NOMO-1 (cell line): ENCODE results near the gene BTBD10.
"Not testable (repeated sequence)": the region's sequence is repeated elsewhere in the genome, so short reads cannot be mapped to it uniquely, and the experiment has no call there.

Experiments used
- DNase-seq, 2 experiments: peaks; one replicate each; lab custom pipeline; 2025; ENCODE audit not compliant: unreplicated experiment in 2 of 2; lab: John Stamatoyannopoulos, UW

The BTBD10 gene

DNA sequence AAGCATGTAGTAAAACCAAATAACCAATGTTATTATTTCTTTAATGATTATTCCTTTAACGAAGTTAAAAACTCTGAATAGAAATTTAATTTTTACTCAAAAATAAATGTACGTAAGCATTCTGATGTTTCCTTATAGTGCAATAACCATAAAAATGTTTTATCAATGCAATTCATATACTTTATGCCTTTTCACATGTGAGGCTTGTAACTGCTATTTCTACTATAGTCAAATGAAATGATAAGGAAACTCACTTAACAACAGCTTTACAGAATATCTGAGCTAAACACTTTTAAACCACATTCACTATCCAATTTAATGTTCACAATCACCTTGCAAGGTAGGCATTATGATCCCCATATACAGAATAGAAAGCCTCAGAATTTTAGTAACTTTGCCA, 17.4 kb downstream of the BTBD10 start:
- DNase-seq = no peak

- no peak for DNase-seq
Measured at GRCh38 chr11:13440100-13440855, 22.7 kb downstream of the BTBD10 start.

DNA sequence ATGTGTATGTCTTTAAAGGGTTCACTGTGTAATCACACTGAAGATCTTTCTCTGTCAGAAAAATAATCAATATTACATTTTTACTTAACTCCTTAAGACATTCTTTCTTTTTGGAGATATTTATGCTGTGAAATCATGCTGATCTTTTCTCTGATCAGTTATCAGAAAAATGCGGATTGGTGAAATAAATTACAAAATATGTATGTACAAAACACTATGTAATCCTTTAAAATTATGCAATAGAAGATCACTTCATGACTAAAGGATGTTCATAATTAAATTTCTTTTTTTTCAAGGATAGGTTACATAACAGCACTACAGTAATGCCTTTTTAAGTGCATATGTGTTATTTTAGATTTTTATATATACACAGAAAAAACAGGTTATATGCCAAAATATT, 24.7 kb downstream of the BTBD10 start:
- no peak for DNase-seq

DNA sequence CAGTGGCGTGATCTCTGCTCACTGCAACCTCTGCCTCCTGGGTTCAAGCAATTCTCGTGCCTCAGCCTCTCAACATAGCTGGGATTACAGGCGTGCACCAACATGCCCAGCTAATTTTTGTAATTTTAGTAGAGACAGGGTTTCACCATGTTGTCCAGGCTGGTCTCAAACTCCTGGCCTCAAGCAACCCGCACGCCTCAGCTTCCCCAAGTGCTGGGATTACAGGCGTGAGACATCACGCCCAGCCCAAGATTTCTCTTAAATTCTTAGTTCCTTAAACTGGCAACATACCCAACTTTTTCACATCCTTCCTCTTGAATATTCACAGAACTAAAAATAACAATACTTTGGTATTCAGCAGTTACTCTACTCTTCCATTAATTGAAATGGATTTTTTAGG, 26.2 kb downstream of the BTBD10 start:
- not testable (repeated sequence) for DNase-seq

DNA sequence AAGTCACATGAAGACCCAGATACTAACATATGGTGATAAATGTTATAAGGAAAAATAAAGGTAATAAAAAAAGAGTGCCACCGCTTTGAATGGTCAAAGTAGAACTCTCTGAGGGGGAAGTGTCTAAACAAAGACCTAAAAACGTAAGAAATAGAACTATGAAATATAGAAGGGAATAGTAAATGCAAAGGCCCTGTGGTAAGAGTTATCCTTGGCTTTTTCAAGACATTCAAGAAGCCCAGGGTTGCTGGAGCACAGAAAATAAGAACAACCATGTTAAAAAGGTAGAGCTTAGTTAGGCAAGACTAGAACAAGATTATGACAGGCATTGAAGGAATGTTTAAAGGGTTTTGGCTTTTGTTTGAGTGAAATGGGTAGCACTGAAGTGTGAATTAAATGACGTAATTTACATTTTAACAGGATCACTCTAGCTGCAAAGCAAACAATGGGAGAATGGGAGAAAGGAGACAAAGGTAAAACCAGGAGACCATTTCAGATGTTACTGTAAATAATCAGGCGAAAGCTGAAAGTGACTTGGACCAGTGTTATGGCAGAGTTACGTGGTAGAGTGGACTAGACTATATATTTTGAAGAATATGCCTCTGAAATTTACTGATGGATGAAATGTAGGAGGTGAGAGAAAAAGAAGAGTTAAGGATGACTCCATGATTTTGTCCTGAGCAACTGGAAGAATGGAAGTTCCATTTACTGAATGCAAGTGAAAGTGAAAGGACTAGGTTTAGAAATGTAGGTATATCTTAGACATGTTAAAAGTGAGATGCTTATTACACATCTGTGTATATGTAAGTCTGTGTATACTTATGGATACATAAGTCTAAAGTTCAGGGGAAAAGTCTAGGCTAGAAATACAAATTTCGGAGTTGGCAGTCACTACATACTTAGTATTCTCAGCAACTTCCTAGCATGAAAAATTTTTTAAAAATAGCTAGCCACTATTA, 28.5 kb downstream of the BTBD10 start:
- no peak for DNase-seq

- DNase-seq = no peak
Measured at GRCh38 chr11:13433437-13433836, 29.6 kb downstream of the BTBD10 start.

DNA sequence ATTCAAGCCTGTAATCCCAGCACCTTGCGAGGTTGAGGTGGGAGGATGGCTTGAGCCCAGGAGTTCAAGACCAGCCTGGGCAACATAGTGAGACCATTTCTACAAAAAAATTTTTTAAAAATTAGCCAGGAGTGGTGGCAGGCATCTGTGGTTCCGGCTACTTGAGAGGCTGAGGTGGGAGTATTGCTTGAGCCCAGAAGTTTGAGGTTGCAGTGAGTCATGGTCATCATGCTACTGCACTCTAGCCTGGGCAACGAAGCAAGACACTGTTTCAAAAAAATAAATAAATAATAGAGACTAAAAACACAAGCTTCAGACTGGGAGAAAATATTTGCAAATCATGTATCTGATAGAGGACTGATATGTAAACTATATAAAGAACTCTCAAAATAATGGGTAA, 33.2 kb downstream of the BTBD10 start:
- DNase-seq = no peak

- no peak for DNase-seq
Measured at GRCh38 chr11:13429288-13429687, 33.7 kb downstream of the BTBD10 start.

GRCh38 chr11:13427440-13427839, 35.6 kb downstream of the BTBD10 start:
- no peak for DNase-seq

DNA sequence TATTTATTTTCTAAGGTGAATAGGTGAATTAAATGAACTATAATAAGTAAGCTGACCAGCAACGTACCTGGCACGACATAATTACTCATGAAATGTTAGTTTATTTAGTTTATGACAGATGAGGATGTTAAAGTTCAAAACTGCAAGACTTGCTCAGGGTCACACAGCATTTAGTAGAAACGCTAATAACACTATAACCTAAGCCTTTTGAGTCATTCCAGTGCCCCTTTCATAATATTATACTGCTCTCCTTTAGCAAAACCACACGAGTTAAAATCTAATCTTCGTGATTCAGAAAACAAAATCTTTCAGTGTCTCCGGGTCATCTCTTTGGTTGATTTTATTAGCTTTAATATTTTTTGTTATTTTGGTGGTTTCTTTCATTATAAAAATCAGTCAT, 39.6 kb downstream of the BTBD10 start:
- no peak for DNase-seq

DNA sequence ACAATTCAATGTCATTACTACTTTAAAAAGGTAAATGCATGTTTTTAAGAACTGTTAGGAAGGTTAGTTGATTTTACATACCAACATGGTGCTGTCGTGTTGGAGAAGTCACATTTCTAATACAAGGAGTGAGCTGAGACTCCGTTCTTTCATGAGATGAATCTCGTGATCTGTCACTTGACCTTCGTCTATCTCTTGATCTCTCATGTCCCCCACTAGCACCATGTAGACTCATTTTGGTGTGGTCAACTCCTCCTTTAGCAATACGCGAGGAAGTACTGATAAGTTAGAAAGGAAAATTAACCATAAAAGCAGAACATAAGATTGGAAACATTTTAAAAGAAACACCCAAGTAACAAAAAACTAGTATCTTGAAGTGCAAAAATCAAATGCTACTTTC, 41.5 kb downstream of the BTBD10 start:
- no peak for DNase-seq

DNA sequence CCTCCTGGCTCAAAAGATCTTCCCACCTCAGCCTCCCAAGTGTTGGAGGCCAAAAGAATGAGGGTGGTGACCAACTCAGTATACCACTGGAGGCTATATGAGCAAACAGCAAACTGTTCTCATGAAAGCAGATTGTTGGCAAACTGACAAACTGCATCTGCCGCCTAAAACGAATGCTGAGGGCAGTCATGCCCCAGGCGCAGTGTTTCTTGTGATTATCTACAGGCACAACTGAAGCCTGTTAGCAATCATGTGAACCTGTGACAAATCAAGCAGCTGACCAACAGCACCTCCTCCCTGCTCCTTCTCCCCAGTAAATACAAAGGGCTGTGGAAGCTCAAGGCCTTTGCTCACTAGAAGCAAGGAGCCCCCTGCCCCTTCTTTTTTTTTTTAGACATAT, 47.8 kb downstream of the BTBD10 start:
- no peak for DNase-seq

GRCh38 chr11:13405220-13405619, 57.8 kb downstream of the BTBD10 start:
- DNase-seq = no peak

DNA sequence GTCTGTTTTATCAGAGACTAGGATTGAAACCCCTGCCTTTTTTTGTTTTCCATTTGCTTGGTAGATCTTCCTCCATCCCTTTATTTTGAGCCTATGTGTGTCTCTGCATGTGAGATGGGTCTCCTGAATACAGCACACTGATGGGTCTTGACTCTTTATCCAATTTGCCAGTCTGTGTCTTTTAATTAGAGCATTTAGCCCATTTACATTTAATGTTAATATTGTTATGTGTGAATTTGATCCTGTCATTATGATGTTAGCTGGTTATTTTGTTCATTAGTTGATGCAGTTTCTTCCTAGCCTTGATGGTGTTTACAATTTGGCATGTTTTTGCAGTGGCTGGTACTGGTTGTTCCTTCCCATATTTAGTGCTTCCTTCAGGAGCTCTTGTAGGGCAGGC, 64.7 kb downstream of the BTBD10 start:
- not testable (repeated sequence) for DNase-seq

GRCh38 chr11:13391217-13391616, 71.8 kb downstream of the BTBD10 start:
- no peak for DNase-seq

DNA sequence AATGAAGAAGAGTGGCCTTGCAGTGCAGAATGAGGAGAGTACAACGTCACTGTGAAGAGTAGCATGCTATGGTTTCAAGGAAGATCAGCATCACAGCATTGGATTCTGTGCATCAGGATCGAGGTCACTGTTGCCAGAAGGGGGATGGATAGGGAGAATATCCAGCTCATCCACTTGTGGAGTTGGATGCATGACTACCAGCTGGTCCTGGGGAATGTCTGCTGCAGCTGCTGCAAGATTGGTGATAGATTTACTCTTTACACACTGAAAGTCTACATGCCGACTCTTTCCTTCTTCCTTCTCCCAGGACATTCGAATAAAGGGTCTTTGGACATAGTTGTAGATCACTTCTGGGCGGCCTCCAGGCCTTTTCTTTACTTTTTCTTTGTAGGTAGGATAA, 74.3 kb downstream of the BTBD10 start:
- no peak for DNase-seq

- no peak for DNase-seq
Measured at GRCh38 chr11:13386567-13386966, 76.5 kb downstream of the BTBD10 start.

GRCh38 chr11:13384908-13385640, 77.9 kb downstream of the BTBD10 start:
- DNase-seq = peak in 1 of 2 experiments; percentile 19

DNA sequence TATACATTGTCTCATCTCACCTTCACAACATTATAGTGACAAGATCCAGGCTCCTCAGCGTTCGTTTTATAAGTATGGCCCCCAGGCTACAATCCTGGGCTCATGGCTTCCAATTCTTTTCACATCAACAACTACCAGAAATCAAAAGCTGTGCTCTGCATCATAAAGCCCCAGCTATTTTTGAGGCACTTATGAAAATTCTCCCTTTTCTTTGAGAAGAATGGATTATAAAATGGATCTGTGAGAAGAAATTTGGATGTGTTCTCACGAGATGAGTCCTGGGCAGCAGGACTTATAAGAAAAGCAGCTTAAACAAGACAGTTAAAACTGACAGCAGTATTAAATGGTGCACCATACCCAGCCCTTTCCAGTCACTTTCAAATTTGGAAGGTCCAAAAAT, 80.3 kb downstream of the BTBD10 start:
- no peak for DNase-seq

DNA sequence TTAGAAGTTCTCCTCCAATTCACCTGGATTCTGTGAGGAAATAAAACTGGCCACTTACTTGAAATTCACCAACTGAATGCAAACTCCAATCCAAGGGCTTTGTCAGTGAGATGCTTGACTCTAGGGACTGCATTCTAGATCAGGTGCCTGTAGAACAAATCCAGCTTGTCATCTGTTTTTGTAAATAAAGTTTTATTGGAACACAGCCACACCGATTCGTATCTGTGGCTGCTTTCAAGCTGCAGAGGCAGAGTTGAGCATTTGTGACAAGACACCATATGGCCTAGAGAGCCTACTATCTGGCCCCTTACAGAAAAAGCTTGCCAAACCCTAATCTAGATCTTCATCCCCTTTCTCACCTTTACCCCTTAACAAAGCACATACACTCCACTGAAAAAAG, 82.3 kb downstream of the BTBD10 start:
- no peak for DNase-seq

DNA sequence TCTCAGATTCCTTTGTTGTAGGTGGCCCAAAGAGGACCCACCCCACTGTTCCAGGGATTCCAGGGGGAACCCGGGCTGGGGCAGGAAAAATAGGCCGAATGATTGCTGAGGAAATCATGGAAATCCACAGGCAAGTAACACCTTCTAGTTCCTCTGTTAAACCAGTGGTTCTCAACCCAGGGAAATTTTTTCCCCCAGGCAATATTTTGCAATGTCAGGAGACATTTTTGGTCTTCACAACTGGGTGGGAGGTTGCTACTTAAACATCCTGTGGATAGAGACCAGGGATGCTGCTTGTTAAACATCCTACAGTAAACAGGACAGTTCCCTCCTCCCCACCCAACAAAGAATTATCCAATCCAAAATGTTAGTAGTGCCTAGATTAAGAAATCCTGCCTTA, 84.7 kb downstream of the BTBD10 start:
- DNase-seq = no peak
